OCI-LY3 (cell line): ENCODE measurements around the gene TEPSIN.

Source experiments
- H2AFZ ChIP-seq: fragments of 200-600, 300-600 bp; shearing (Covaris generic); 2 replicates; pipeline ENCODE4 v1.6.0; 2014; ENCODE audit warnings: antibody characterized with exemption, low read depth, low read length
- H3K27ac ChIP-seq: fragments of 200-600, 300-600 bp; sonication (generic); 2 replicates; pipeline ENCODE4 v1.5.1; 2014; ENCODE audit warnings: mild to moderate bottlenecking, low read length, moderate library complexity, mixed read lengths
- H3K27me3 ChIP-seq: fragments of 200-600, 300-600 bp; sonication (generic); 2 replicates; pipeline ENCODE4 v1.6.1; 2014; ENCODE audit warnings: low read depth, low read length, mixed read lengths
- H3K36me3 ChIP-seq: fragments of 200-600, 300-600 bp; sonication (generic); replicated peaks from 2 replicates; pipeline ENCODE3; 2014; ENCODE audit warnings: low read depth, low read length, mixed read lengths
- H3K4me1 ChIP-seq: fragments of 300-600, 200-600 bp; sonication (generic); 2 replicates; pipeline ENCODE4 v1.6.1; 2014; ENCODE audit warnings: low read length, mixed read lengths
- H3K4me2 ChIP-seq: fragments of 200-600, 300-600 bp; sonication (generic); 2 replicates; pipeline ENCODE4 v1.6.1; 2014; ENCODE audit warnings: low read length, mixed read lengths
- H3K4me3 ChIP-seq: fragments of 300-600, 200-600 bp; sonication (generic); 2 replicates; pipeline ENCODE4 v1.5.1; 2014; ENCODE audit warnings: antibody characterized with exemption, mild to moderate bottlenecking, low read length, moderate library complexity
- H3K79me2 ChIP-seq: fragments of 300-600, 200-600 bp; shearing (Covaris generic); 2 replicates; pipeline ENCODE4 v1.6.1; 2014; ENCODE audit warnings: mild to moderate bottlenecking, low read length, mixed read lengths
- H3K9ac ChIP-seq: fragments of 300-600, 200-600 bp; shearing (Covaris generic); 2 replicates; pipeline ENCODE4 v1.6.0; 2014; ENCODE audit warnings: mild to moderate bottlenecking, low read length, moderate library complexity
- H3K9me3 ChIP-seq: fragments of 200-600, 300-600 bp; shearing (Covaris generic); 2 replicates; pipeline ENCODE4 v1.6.1; 2014; ENCODE audit warnings: low read length, mixed read lengths; ENCODE audit not compliant: insufficient read depth
- H4K20me1 ChIP-seq: fragments of 200-600, 300-600 bp; sonication (generic); 2 replicates; pipeline ENCODE4 v1.6.1; 2016; ENCODE audit warnings: low read length, mixed read lengths; ENCODE audit not compliant: insufficient read depth
- CTCF ChIP-seq: fragments of 200-600, 300-600 bp; sonication (generic); IDR thresholded peaks from 2 replicates; pipeline ENCODE4 v1.5.1; 2014; ENCODE audit warnings: antibody characterized with exemption, low read length, low read depth
- EZH2phosphoT487 ChIP-seq: fragments of 200-600 bp; shearing (Covaris generic); IDR thresholded peaks from 2 replicates; pipeline ENCODE4 v1.6.1; 2018; ENCODE audit warnings: antibody characterized with exemption, mixed run types, low read depth

TEPSIN gene

GRCh38 chr17:81221371-81221841 is 17.4 kb downstream of the TEPSIN start:
- H3K4me2 ChIP-seq: peak overlapping the region; percentile 97
- no peak overlapping the region for H2AFZ ChIP-seq
- no peak overlapping the region for H3K9ac ChIP-seq

GRCh38 chr17:81219476-81220180 is 19.2 kb downstream of the TEPSIN start:
- Histone ChIP-seq H3K27me3 (no peaks in the 10 kb centered on the region), H3K4me2 (no peak overlapping the region), H3K9ac (no peak overlapping the region), H4K20me1 (no peaks in the 10 kb centered on the region), H3K27ac (no peak overlapping the region), H3K9me3 (no peaks in the 10 kb centered on the region), H3K79me2 (peaks cover 13% of the 10 kb centered on the region), H3K36me3 (no peaks in the 10 kb centered on the region), H2AFZ (no peak overlapping the region), H3K4me1 (peaks cover 14% of the 10 kb centered on the region), H3K4me3 (no peak overlapping the region)
- TF ChIP-seq EZH2phosphoT487: no peak
- TF ChIP-seq CTCF: no peak

More at GRCh38 chr17:81221371-81221841, 17.4 kb downstream of the TEPSIN start:
- Histone ChIP-seq H3K27me3 (no peaks in the 10 kb centered on the region), H3K36me3 (no peaks in the 10 kb centered on the region), H3K27ac (no peak overlapping the region), H3K4me3 (peak overlapping the region; percentile 97), H4K20me1 (no peaks in the 10 kb centered on the region), H3K4me1 (peaks cover 14% of the 10 kb centered on the region), H3K79me2 (peaks cover 13% of the 10 kb centered on the region), H3K9me3 (no peaks in the 10 kb centered on the region)
- TF ChIP-seq CTCF (no peak), EZH2phosphoT487 (no peak)

GRCh38 chr17:81218991-81219390 is 19.9 kb downstream of the TEPSIN start:
- Histone ChIP-seq H3K4me2 (no peak overlapping the region), H3K4me1 (peaks cover 14% of the 10 kb centered on the region), H3K9ac (no peak overlapping the region), H3K9me3 (no peaks in the 10 kb centered on the region), H3K36me3 (no peaks in the 10 kb centered on the region), H3K79me2 (peaks cover 13% of the 10 kb centered on the region), H4K20me1 (no peaks in the 10 kb centered on the region), H2AFZ (no peak overlapping the region), H3K27me3 (no peaks in the 10 kb centered on the region), H3K4me3 (no peak overlapping the region), H3K27ac (no peak overlapping the region)
- TF ChIP-seq CTCF (no peak), EZH2phosphoT487 (no peak)

- H3K27ac ChIP-seq: no peak overlapping the region
- H3K36me3 ChIP-seq: no peaks in the 10 kb centered on the region
- H3K79me2 ChIP-seq: peaks cover 13% of the 10 kb centered on the region
- no peak overlapping the region for H3K9ac ChIP-seq
- H4K20me1 ChIP-seq: no peaks in the 10 kb centered on the region
- H3K4me1 ChIP-seq: peaks cover 10% of the 10 kb centered on the region
- H3K27me3 ChIP-seq: no peaks in the 10 kb centered on the region
- no peak overlapping the region for H3K4me2 ChIP-seq
- no peaks in the 10 kb centered on the region for H3K9me3 ChIP-seq
- TF ChIP-seq CTCF (no peak), EZH2phosphoT487 (no peak)
- H2AFZ ChIP-seq: no peak overlapping the region
- H3K4me3 ChIP-seq: no peak overlapping the region
Observed at GRCh38 chr17:81218459-81218858, 20.4 kb downstream of the TEPSIN start.
